H9 (cell line): Measurements from ENCODE around the gene BAIAP2. TPM values are rescaled to one million over a fixed set of nuclear protein-coding genes. Genes with fewer than 3 reads are reported as not detected.

ENCODE experiments used
- DNase-seq: peaks from one replicate; pipeline ENCODE4 v3.0.0-alpha.2; 2017
- H2AFZ ChIP-seq: one replicate; pipeline ENCODE4 v1.6.1; 2013; ENCODE audit warnings: mild to moderate bottlenecking, low read length, control low read depth, moderate library complexity
- H2AK5ac ChIP-seq: 2 replicates; pipeline ENCODE4 v1.6.1; 2013; ENCODE audit warnings: low read length, control low read depth, mixed read lengths; ENCODE audit not compliant: insufficient read length
- H2BK120ac ChIP-seq: one replicate; pipeline ENCODE4 v1.6.1; 2013; ENCODE audit warnings: low read depth, mild to moderate bottlenecking, low read length, control low read depth, inconsistent platforms; ENCODE audit not compliant: poor library complexity, severe bottlenecking
- H2BK12ac ChIP-seq: 2 replicates; pipeline ENCODE4 v1.6.1; 2013; ENCODE audit warnings: low read length, control low read depth, mixed read lengths, low read depth; ENCODE audit not compliant: insufficient read length
- H2BK15ac ChIP-seq: 2 replicates; pipeline ENCODE4 v1.6.1; 2013; ENCODE audit warnings: low read depth, low read length, control low read depth
- H2BK20ac ChIP-seq: one replicate; pipeline ENCODE4 v1.6.1; 2013; ENCODE audit warnings: low read depth, mild to moderate bottlenecking, low read length, control low read depth, inconsistent platforms; ENCODE audit not compliant: poor library complexity, severe bottlenecking
- H2BK5ac ChIP-seq: 2 replicates; pipeline ENCODE4 v1.6.1; 2013; ENCODE audit warnings: low read length, control low read depth, mixed read lengths; ENCODE audit not compliant: insufficient read length
- H3K14ac ChIP-seq: 2 replicates; pipeline ENCODE4 v1.6.1; 2013; ENCODE audit warnings: low read length, control low read depth; ENCODE audit not compliant: insufficient read depth
- H3K18ac ChIP-seq: 2 replicates; pipeline ENCODE4 v1.6.1; 2013; ENCODE audit warnings: low read depth, mild to moderate bottlenecking, mixed read lengths, low read length, control low read depth; ENCODE audit not compliant: insufficient read length
- H3K23ac ChIP-seq: 2 replicates; pipeline ENCODE4 v1.6.1; 2013; ENCODE audit warnings: low read length, control low read depth, mixed read lengths, low read depth; ENCODE audit not compliant: insufficient read length
- H3K23me2 ChIP-seq: 2 replicates; pipeline ENCODE4 v1.6.1; 2013; ENCODE audit warnings: low read depth, mild to moderate bottlenecking, mixed read lengths, low read length, control low read depth; ENCODE audit not compliant: insufficient read length, poor library complexity, severe bottlenecking
- H3K27ac ChIP-seq: 2 replicates; pipeline ENCODE4 v1.5.1; 2013; ENCODE audit warnings: low read length, control low read depth, mixed read lengths, low read depth; ENCODE audit not compliant: insufficient read length
- H3K27me3 ChIP-seq: 2 replicates; pipeline ENCODE4 v1.6.1; 2013; ENCODE audit warnings: low read length, control low read depth, inconsistent platforms; ENCODE audit not compliant: insufficient read depth
- H3K4ac ChIP-seq: 2 replicates; pipeline ENCODE4 v1.6.1; 2013; ENCODE audit warnings: low read depth, mild to moderate bottlenecking, control low read depth, inconsistent platforms, low read length, moderate library complexity
- H3K4me1 ChIP-seq: 2 replicates; pipeline ENCODE4 v1.6.1; 2013; ENCODE audit warnings: low read length, control low read depth, inconsistent platforms; ENCODE audit not compliant: insufficient read depth
- H3K4me2 ChIP-seq: 2 replicates; pipeline ENCODE4 v1.6.1; 2013; ENCODE audit warnings: low read length, control low read depth, mixed read lengths; ENCODE audit not compliant: insufficient read length, insufficient read depth
- H3K56ac ChIP-seq: 2 replicates; pipeline ENCODE4 v1.6.1; 2013; ENCODE audit warnings: low read depth, mild to moderate bottlenecking, mixed read lengths, low read length, control low read depth; ENCODE audit not compliant: insufficient read length
- H3K79me1 ChIP-seq: 2 replicates; pipeline ENCODE4 v1.6.1; 2013; ENCODE audit warnings: low read depth, mild to moderate bottlenecking, moderate library complexity, low read length, control low read depth, inconsistent platforms; ENCODE audit not compliant: insufficient read depth, poor library complexity, severe bottlenecking
- H3K79me2 ChIP-seq: 2 replicates; pipeline ENCODE4 v1.6.1; 2013; ENCODE audit warnings: low read length, control low read depth, inconsistent platforms; ENCODE audit not compliant: insufficient read depth
- H3K9ac ChIP-seq: 2 replicates; pipeline ENCODE4 v1.6.1; 2013; ENCODE audit warnings: low read length, control low read depth, mixed read lengths; ENCODE audit not compliant: insufficient read length; ENCODE audit errors: extremely low read depth
- H3K9me3 ChIP-seq: one replicate; pipeline ENCODE4 v1.6.1; 2013; ENCODE audit warnings: low read depth, low read length, inconsistent platforms; ENCODE audit not compliant: control insufficient read depth
- H3T11ph ChIP-seq: one replicate; pipeline ENCODE4 v1.6.1; 2013; ENCODE audit warnings: mild to moderate bottlenecking, low read length, control low read depth, inconsistent platforms
- H4K20me1 ChIP-seq: one replicate; pipeline ENCODE4 v1.6.1; 2013; ENCODE audit not compliant: control insufficient read depth, insufficient read length, insufficient read depth
- H4K5ac ChIP-seq: 2 replicates; pipeline ENCODE4 v1.6.1; 2013; ENCODE audit warnings: low read depth, mild to moderate bottlenecking, mixed read lengths, low read length, control low read depth; ENCODE audit not compliant: insufficient read length
- H4K8ac ChIP-seq: replicated peaks from 2 replicates; pipeline ENCODE4 v1.6.1; 2013; ENCODE audit warnings: low read length, control low read depth, mixed read lengths, low read depth; ENCODE audit not compliant: insufficient read length
- H4K91ac ChIP-seq: 2 replicates; pipeline ENCODE4 v1.6.1; 2013; ENCODE audit warnings: low read depth, mild to moderate bottlenecking, moderate library complexity, mixed read lengths, low read length, control low read depth; ENCODE audit not compliant: insufficient read length
- H3K27ac Mint-ChIP-seq, 3 experiments: 2 replicates in 2 of 3; 3 replicates in 1 of 3; pipeline ENCODE4 v1.8.0; 2020 to 2021; ENCODE audit warnings: mixed read lengths in 3 of 3, mild to moderate bottlenecking in 1 of 3, moderate library complexity in 1 of 3
- H3K27me3 Mint-ChIP-seq: 2 replicates; pipeline ENCODE4 v1.8.0; 2021; ENCODE audit warnings: low read depth, mild to moderate bottlenecking, moderate library complexity, mixed read lengths
- H3K36me3 Mint-ChIP-seq, 3 experiments: 2 replicates in 2 of 3; 3 replicates in 1 of 3; pipeline ENCODE4 v1.8.0; 2020 to 2021; ENCODE audit warnings: low read depth in 3 of 3, mixed read lengths in 3 of 3; ENCODE audit not compliant: insufficient read depth in 1 of 3
- H3K4me1 Mint-ChIP-seq, 2 experiments: 2 replicates each; pipeline ENCODE4 v1.8.0; 2020; ENCODE audit warnings: mixed read lengths in 2 of 2
- H3K4me3 Mint-ChIP-seq, 2 experiments: 2 replicates in 1 of 2; 3 replicates in 1 of 2; pipeline ENCODE4 v1.8.0; 2020 to 2021; ENCODE audit warnings: mild to moderate bottlenecking in 2 of 2, mixed read lengths in 2 of 2, moderate library complexity in 1 of 2
- H3K9me3 Mint-ChIP-seq, 2 experiments: 2 replicates in 1 of 2; 3 replicates in 1 of 2; pipeline ENCODE4 v1.8.0; 2020; ENCODE audit warnings: mild to moderate bottlenecking in 2 of 2, mixed read lengths in 2 of 2, moderate library complexity in 1 of 2
- CTCF ChIP-seq: fragments of 200-600 bp; sonication (generic); conservative IDR thresholded peaks from 3 replicates; pipeline ENCODE4 v1.8.0; 2021; ENCODE audit warnings: antibody characterized with exemption, mild to moderate bottlenecking
- WGBS: extraction: QIAGEN DNeasy Blood & Tissue Kit; methylation state at CpG from one replicate; pipeline ENCODE4 v1.1.7; 2013; ENCODE audit warnings: missing lambda C conversion rate, low lambda C conversion rate, mixed read lengths; ENCODE audit not compliant: insufficient read length; ENCODE audit errors: extremely low coverage; 5-methylcytosine and 5-hydroxymethylcytosine counted together
- total RNA-seq: library from RNA; stranded (reverse); gene quantifications from 2 replicates; pipeline ENCODE4 v1.2.1, GENCODE V29; 2021

Gene BAIAP2
- total RNA-seq, 1 experiment from 2014 or later, result 27.8 TPM

GRCh38 chr17:81090361-81091136, 55.6 kb downstream of the BAIAP2 start:
- Histone ChIP-seq H2BK5ac (no peak overlapping the region), H3K4ac (no peak overlapping the region), H2BK15ac (no peak overlapping the region), H4K20me1 (peaks cover 3% of the 10 kb centered on the region), H2BK120ac (no peak overlapping the region), H3K9me3 (no peaks in the 10 kb centered on the region), H2AFZ (no peak overlapping the region), H4K91ac (no peak overlapping the region), H3K27ac (no peak overlapping the region), H2AK5ac (no peak overlapping the region), H3K14ac (no peak overlapping the region; the same call in 1 of the 2 replicates), H3K23me2 (no peaks in the 10 kb centered on the region), H3T11ph (no peak overlapping the region), H3K56ac (no peak overlapping the region), H3K27me3 (no peaks in the 10 kb centered on the region), H3K4me1 (no peaks in the 10 kb centered on the region; the same call in 1 of the 2 replicates), H3K79me2 (no peaks in the 10 kb centered on the region), H3K23ac (no peak overlapping the region), H4K8ac (no peak overlapping the region), H3K4me2 (no peak overlapping the region), H3K79me1 (no peaks in the 10 kb centered on the region), H3K18ac (peak overlapping the region; percentile 59), H2BK12ac (no peak overlapping the region), H2BK20ac (no peak overlapping the region), H4K5ac (no peak overlapping the region), H3K9ac (no peak overlapping the region)
- WGBS, result no CpG with 5 or more reads among the region's 26 CpGs
- peaks cover 23 to 28% of the 10 kb centered on the region in 2 experiments for H3K4me1 Mint-ChIP-seq
- no peak for TF ChIP-seq CTCF
- peaks cover 0 to 10% (median 9%) of the 10 kb centered on the region in 3 experiments; a peak in 4 of 7 replicates for H3K36me3 Mint-ChIP-seq
- H3K4me3 Mint-ChIP-seq, result peak overlapping the region in 1 of 2 experiments; percentile 32; a peak in 2 of 5 replicates
- H3K9me3 Mint-ChIP-seq, result no peaks in the 10 kb centered on the region
- peaks cover 3% of the 10 kb centered on the region for H3K27me3 Mint-ChIP-seq
- H3K27ac Mint-ChIP-seq, result no peak overlapping the region; a peak in 1 of 7 replicates
- peak; percentile 95 for DNase-seq
